Retina (tissue), 1 donor: Measurements from ENCODE around the gene ADAM15.

ENCODE experiments used
- DNase-seq: peaks from one replicate; pipeline ENCODE4 v3.0.0-alpha.2; 2016

Gene ADAM15

GRCh38 chr1:155086856-155087535 is 35.9 kb downstream of the ADAM15 start:
- DNase-seq: no peak

- DNase-seq: peak; percentile 92
Measured at GRCh38 chr1:155091071-155092051, 40.2 kb downstream of the ADAM15 start.

GRCh38 chr1:155092131-155092530 is 41.0 kb downstream of the ADAM15 start:
- no peak for DNase-seq

GRCh38 chr1:155092641-155093040 is 41.5 kb downstream of the ADAM15 start:
- no peak for DNase-seq

DNA sequence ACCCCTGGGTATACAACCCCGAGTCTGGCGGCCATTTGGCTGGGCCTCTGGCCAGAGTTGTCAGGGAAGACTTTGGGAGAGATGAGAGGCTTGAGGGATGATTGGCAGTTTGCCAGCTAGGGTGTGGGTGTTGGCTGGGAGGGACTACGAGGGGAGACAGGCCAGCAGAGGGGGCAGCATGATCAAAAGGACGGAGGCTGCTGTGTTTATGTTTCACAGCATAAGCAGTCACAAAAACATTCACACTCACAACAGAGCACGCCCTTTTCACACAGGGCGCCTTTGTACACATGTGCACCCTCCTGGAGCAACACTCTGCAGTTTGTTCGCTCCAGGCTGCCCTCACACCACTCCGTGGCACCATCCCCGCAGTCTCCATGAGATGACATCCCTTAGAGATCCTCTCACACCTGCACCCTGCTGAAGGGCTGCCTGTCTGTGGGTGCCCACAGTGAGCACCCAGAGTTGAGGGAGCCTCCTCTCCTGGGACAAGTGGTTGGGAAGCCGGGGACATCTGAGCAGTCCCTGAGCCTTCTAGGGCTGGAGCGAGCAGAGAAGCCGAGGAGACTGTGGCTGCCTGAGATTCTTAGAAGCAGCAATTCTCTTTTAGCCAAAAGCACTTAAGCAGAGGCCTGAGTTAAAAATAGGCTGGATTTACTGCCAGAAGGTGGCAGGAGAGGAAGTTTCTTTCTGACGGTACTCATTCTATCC is 43.0 kb downstream of the ADAM15 start:
- DNase-seq: no peak

- DNase-seq: no peak
Measured at GRCh38 chr1:155094622-155094948, 43.5 kb downstream of the ADAM15 start.

- no peak for DNase-seq
Measured at GRCh38 chr1:155099331-155099730, 48.2 kb downstream of the ADAM15 start.

DNA sequence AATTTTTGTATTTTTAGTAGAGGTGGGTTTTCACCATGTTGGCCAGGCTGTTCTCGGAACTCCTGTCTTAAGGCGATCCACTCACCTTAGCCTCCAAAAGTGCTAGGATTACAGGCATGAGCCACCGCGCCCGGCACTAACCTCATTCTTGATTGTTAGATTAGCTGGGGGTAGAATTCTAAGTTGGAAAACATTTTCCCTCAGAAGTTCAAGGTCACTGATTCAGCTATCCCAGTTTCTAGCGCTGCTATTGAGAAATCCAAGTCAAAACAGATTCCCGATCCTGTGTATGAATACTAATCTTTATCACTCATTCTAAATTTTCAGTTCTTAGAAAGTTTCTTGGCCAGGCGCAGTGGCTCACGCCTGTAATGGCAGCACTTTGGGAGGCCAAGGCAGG is 52.2 kb downstream of the ADAM15 start:
- DNase-seq: no peak

DNA sequence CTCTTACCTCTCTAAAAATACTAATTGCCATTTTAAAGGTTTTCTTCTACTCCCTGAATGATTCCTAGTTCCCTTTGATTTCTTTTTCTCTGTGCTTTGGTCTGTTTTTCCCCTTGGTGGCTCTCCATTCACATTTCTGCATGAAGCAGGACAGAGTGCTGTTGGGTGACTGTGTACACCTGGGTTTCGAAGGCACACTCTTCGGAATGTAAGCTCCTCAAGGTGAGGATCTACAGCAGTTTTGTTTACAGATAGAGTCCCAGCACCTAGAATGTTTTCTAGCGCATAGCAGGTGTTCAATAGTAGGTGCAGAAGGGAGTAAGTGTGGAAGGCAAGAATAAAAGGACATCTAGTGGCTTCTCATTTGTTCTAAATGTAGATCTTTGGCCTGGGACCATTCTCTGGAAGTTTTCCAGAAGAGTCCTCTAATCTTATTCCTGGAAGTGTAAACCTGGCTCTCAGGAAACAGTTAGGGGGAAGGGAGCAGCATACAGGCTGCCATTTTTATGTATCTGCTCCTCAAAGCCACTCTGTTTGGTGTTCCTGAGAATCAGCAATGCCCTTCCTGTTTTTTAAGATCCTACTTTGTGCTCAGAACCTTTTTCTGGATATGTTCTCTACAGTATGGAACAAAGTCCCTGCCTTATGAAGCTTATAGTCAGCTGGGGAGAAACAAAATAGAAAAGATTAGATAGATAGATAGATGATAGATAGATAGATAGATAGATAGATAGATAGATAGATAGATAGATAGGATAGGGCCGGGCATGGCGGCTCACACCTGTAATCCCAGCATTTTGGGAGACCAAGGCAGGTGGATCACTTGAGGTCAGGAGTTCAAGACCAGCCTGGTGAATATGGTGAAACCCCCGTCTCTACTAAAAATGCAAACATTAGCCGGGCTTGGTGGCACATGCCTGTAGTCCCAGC is 53.8 kb downstream of the ADAM15 start:
- DNase-seq: no peak

DNA sequence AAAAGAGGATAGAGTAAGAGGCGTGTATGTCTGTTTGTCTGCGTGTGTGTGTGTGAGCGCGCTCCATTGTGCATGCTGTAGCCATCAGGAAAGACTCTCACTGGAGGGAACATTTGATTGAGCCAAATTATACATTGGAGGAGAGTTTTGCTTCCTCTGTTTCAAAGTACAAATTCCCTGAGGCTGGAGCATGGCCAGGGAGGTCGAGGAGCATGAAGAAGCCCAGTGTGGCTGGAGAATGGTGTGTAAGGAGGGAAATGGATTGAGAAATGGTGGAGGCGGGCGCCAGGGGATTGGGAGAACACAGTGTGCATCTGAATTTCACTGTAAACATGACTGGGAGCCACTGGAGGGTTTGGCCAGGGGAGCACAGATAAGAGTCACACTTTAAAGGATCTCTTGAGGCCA is 54.5 kb downstream of the ADAM15 start:
- no peak for DNase-seq

GRCh38 chr1:155106862-155107261 is 55.7 kb downstream of the ADAM15 start:
- no peak for DNase-seq

DNA sequence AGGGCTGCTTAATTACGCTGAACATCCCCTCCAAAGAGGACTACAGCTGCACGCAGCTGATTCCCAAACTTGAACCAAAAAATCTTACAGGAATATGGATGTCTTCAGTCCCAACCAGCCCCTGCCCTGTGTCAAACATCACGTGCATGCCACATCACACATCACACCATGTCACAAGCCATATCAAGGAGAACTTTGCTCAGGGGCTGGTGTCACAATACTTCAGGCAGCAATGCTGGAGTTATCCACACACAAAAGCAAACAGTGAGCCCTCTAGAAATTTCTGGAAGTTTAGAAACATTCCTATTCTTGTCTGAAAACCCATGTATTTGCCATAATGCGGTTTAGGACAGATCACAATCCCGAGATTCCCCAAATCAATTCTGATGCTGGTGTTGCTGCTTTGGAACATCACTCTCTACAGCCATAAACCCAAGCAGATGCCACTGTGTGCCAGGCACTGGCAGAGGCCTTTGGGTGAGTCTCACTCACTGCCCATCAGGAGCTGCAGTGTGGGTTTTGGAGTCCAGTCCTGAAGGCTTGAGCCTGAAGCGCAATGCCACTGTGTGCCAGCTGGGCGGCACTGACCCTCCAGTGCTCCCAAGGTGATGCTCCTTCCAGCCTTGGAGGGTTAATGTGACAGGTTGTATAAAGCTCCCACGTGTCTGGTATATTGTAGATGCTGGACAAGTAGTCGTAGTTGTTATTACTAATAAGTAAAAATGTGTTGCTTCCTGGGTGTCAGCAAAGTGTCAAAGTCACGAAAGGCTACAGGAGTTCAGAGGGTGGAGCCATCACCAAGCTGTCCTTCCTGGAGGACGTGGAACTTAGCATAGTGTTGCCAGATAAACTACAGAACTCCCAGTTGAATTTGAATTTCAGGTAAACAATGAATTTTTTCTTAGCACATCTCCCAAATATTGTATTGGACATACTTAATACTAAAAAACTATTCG is 56.5 kb downstream of the ADAM15 start:
- DNase-seq: no peak

DNA sequence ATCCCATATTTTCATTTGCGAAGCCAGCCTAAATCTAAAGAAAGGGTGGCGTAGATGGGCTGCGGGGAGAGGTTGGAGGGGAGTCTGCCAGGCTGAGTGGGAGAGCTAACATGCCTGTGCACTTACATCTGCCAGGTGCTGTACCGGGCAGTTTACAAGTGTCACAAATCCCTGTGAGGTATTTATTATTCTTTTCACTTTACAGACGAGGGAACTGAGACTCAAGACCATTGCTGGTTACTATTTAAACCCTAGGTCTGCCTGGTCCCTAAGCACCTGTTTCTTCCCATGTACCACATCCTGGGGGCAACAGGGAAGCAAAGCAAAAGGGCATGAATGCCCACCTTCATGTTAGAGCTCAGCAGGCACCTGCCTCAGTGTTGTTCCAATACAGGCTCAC is 57.2 kb downstream of the ADAM15 start:
- no peak for DNase-seq

DNA sequence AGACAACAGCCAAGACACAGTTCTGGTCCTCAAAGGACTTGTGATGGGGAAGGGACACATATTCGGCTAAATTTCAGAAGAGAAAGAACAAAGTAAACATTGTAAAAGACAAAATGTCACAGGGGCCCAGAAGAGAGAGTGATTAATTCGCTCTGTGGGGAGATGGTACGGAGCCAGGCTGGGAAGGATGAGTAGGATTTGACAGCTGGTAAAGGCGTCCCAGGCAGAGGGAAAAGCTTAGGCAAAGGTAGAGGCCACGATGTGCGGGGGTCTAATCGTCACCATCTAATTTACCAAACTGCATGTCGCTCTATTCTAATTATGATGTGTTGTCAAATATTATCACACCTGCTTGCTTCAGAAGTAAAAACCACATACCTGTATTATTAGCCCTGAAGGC is 59.3 kb downstream of the ADAM15 start:
- DNase-seq: no peak

DNA sequence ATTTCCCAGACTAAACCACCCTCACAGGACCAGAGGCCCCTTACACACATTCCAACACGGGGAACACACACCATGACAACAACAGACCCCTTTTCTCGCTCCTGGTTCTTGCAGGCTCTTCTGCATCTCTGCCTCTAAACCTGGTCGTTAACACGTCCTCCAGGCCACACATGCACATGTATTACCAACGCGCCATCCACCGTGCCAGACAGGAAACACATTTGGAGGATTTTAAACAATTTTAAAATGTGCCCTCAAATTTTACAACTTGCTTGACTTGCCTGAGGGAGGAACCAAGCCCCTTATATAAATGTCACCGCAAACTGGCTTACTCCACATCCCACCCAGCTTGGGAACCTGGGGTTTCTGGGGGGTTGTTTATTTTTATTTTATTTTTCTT is 59.7 kb downstream of the ADAM15 start:
- no peak for DNase-seq
